ENCODE measurements around the gene DOK5. TPM values are rescaled to one million over a fixed set of nuclear protein-coding genes. Genes with fewer than 3 reads are reported as not detected.

Gene DOK5
- total and polyA plus RNA-seq, 9 donors = 0.24 to 38.3 (median 2.4) TPM; not detected in 1

- WGBS, 3 donors = 54 to 63% (median 57%) methylated on average over 3 of the region's 3 CpGs
- no peaks in the 10 kb centered on the region for H3K4me1 ChIP-seq (ENCODE audit: insufficient read depth)
- no peaks in the 10 kb centered on the region for H3K9me3 ChIP-seq
- no peaks in the 10 kb centered on the region for H3K36me3 ChIP-seq
- TF ChIP-seq, protein P1, sequence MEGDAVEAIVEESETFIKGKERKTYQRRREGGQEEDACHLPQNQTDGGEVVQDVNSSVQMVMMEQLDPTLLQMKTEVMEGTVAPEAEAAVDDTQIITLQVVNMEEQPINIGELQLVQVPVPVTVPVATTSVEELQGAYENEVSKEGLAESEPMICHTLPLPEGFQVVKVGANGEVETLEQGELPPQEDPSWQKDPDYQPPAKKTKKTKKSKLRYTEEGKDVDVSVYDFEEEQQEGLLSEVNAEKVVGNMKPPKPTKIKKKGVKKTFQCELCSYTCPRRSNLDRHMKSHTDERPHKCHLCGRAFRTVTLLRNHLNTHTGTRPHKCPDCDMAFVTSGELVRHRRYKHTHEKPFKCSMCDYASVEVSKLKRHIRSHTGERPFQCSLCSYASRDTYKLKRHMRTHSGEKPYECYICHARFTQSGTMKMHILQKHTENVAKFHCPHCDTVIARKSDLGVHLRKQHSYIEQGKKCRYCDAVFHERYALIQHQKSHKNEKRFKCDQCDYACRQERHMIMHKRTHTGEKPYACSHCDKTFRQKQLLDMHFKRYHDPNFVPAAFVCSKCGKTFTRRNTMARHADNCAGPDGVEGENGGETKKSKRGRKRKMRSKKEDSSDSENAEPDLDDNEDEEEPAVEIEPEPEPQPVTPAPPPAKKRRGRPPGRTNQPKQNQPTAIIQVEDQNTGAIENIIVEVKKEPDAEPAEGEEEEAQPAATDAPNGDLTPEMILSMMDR (IDR thresholded peaks at IDR 0.05) = no peak
- no peak for DNase-seq
- no peaks in the 10 kb centered on the region for H3K27me3 ChIP-seq
- intact Hi-C loops (cut with DNase I) = no loop called here
- no peak overlapping the region for H3K4me3 ChIP-seq
- no peak overlapping the region for H3K27ac ChIP-seq
These were observed 74.4 kb downstream of the DOK5 start for GRCh38 chr20:54549658-54550326.

- TF ChIP-seq EP300 (IDR thresholded peaks at IDR 0.05) = no peak
- TF ChIP-seq, protein P1 (IDR thresholded peaks at IDR 0.05) = no peak
- no peak for TF ChIP-seq POLR2A (IDR thresholded peaks at IDR 0.05)
- no peak for DNase-seq
- intact Hi-C loops (cut with DNase I) = no loop called here
- 92 to 95% (median 94%) methylated on average over 5 of the region's 5 CpGs for WGBS, 3 donors
- Histone ChIP-seq H3K27me3 (no peaks in the 10 kb centered on the region), H3K36me3 (no peaks in the 10 kb centered on the region), H3K4me3 (no peak overlapping the region), H3K4me1 (ENCODE audit: insufficient read depth) (no peaks in the 10 kb centered on the region), H3K9me3 (no peaks in the 10 kb centered on the region), H3K27ac (no peak overlapping the region)
These were observed 75.5 kb downstream of the DOK5 start for GRCh38 chr20:54550776-54551396.

DNA sequence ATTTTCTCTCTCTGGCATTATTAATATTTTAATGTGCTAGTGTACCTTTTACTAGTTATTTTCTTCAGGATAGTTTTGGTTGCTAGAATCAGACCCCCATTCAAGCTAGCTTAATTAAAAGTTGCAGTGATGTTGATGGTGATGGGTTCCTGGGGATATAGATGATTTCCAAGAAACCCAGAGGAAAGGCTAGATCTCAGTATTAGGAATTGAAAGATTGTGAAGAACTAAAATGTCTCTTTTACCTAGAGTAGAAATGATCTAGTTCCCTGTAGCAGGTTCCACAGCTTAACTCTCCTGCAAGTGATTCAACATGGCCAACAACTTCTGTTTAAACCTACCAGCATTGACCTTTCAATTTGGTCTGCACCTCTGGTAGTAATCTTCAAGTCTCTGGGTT is 78.6 kb downstream of the DOK5 start:
- Histone ChIP-seq H3K4me1 (ENCODE audit: insufficient read depth) (no peaks in the 10 kb centered on the region), H3K36me3 (no peaks in the 10 kb centered on the region), H3K27me3 (no peaks in the 10 kb centered on the region), H3K4me3 (no peak overlapping the region), H3K9me3 (no peaks in the 10 kb centered on the region), H3K27ac (no peak overlapping the region)
- TF ChIP-seq, protein P1 (IDR thresholded peaks at IDR 0.05) = no peak
- TF ChIP-seq EP300 (IDR thresholded peaks at IDR 0.05) = no peak
- TF ChIP-seq POLR2A (IDR thresholded peaks at IDR 0.05) = no peak
- DNase-seq = no peak
- intact Hi-C loops (cut with DNase I) = no loop called here

- DNase-seq = no peak
- WGBS, 3 donors = 75 to 81% (median 79%) methylated on average over 3 of the region's 3 CpGs
- no peak overlapping the region for H3K27ac ChIP-seq
- intact Hi-C loops (cut with DNase I) = no loop called here
- no peaks in the 10 kb centered on the region for H3K4me1 ChIP-seq (ENCODE audit: insufficient read depth)
- H3K4me3 ChIP-seq = no peak overlapping the region
- no peaks in the 10 kb centered on the region for H3K36me3 ChIP-seq
- H3K27me3 ChIP-seq = no peaks in the 10 kb centered on the region
- TF ChIP-seq POLR2A (IDR thresholded peaks at IDR 0.05) (no peak), EP300 (IDR thresholded peaks at IDR 0.05) (no peak)
- TF ChIP-seq, protein P1 (IDR thresholded peaks at IDR 0.05) = no peak
- no peaks in the 10 kb centered on the region for H3K9me3 ChIP-seq
These were observed 79.8 kb downstream of the DOK5 start for GRCh38 chr20:54555150-54555549.

Data from ovary (tissue), 9 donors.